Stimulated activated CD8-positive, alpha-beta memory T cell treated with anti-CD3 and anti-CD28 coated beads, Interleukin-7, amount 100 ng/mL, for 48 hours (primary cell): ENCODE results near the gene BCLAF1.
"Not testable (repeated sequence)": the region's sequence is repeated elsewhere in the genome, so short reads cannot be mapped to it uniquely, and the experiment has no call there.

Source experiments
- DNase-seq, 2 donors: peaks; one replicate each; pipeline ENCODE4 v3.0.0-alpha.2; 2020; ENCODE audit warnings: low read depth in 1 of 2; ENCODE audit errors: extremely low read depth in 1 of 2

Gene BCLAF1

DNA sequence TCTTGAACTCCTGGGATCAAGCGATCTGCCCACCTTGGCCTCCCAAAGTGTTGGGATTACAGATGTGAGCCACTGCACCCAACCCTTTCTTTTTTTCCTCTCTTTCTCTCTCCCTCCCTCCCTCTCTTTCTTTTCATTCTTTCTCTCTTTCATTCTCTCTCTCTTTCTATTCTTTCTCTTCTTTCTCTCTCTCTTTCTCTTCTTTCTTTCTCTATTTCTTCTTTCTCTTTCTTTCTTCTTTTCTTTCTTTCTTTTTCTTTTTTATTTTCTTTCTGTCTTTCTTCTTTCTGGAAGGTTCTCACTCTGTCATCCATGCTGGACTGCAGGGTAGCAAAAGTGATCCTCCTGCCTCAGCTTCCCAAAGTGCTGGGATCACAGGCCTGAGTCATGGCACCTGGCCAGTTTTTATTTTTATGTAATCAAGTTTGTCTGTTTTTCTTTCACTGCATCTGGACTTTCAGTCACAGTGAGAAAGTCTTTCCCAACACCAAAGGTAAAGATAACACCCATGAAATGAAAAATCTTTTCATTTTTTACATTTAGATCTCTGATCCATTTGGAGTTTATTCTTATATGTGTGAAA, 20.2 kb upstream of the BCLAF1 start:
- no peak for DNase-seq

- DNase-seq: no peak
Measured at GRCh38 chr6:136309171-136309570, 19.5 kb upstream of the BCLAF1 start.

GRCh38 chr6:136308469-136308868, 18.8 kb upstream of the BCLAF1 start:
- DNase-seq: not testable (repeated sequence)

- no peak for DNase-seq
Measured at GRCh38 chr6:136307351-136307750, 17.7 kb upstream of the BCLAF1 start.

DNA sequence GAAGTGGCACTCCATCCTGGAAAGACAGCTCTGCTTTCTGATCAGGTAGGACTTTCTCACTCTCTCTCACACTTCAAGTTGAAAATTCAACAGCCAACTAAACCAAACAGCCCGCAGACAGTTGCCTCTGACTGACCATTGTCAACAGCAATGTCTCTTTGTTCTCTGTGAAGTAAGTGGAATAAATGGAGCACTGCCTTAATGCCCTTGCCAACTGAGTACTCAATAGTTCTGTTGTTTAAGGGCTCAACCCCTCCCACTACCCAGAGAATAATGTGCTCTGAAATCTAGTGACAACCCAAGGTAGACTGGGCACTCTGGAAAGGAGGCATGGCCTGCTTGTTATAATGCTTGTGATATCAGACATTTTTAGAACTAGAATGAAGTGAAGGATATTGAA, 16.8 kb upstream of the BCLAF1 start:
- no peak for DNase-seq

- DNase-seq: no peak
Measured at GRCh38 chr6:136304410-136304809, 14.8 kb upstream of the BCLAF1 start.

DNA sequence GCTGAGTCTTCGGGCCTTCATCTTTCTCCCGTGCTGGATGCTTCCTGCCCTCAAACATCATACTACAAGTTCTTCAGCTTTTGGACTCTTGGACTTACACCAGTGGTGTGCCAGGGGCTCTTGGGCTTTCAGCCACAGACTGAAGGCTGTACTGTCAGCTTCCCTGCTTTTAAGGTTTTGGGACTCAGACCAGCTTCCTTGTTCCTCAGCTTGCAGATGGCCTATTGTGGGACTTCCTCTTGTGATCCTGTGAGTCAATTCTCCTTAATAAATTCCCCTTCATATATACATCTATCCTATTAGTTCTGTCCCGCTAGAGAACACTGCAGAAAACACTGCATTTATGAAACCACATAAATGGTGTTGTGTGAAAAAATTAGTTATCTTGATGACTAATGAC, 13.9 kb upstream of the BCLAF1 start:
- DNase-seq: no peak

DNA sequence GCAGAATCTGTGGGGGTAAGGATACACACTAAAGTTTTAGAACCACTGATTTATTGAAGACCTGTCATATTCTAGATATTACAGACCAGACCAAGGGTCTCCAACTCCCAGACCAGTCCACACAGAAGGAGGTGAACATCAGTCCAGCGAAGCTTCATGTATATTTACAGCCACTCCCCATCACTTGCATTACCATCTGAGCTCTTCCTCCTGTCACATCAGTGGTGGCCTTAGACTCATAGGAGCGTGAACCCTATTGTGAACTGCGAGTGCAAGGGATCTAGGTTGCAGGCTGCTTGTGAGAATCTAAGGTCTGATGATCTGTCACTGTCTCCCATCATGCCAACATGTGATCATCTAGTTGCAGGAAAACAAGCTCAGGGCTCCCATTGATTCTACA, 5.0 kb upstream of the BCLAF1 start:
- DNase-seq: no peak

DNA sequence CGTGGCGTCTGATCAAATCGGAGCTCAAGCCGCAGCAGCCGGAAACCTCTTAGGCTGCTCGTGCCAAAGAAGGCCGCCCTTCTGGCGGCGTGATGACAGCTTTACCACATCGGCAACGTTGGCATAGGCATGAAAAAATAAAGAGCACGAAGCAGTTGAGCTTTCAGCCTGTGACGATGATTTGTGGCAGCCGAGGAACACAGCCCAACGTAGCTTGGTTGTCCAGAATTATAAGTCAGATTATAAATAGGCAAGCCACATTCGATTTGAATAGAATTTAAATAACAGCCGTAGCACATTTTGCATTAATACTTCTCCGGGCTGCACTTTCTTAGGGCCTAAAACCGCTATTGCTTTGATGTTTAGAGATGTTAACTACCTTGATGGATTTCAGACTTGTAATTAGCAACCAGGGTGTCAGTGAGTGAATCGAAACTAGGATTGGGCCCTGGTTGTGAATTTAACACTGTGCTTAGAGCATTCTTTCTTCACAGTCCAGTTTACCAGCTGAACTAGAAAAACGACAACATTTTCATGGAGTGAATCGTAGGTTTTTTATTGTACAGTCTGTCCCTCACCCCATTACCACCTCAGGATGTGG, 864 bp upstream of the BCLAF1 start:
- DNase-seq: peak; percentile 57 to 69

DNA sequence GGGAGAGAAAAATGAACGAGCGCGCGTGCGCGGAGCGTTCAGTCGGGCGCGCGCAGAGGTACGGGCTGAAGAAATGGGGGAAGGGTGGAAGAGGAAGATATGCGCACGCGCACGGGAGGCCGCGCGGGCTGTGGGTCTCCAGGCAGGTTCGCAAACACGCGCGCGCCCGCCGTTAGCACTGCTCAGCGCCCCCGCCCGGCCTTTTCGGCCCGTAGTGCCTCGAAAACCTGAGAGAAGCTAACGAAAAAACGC, 393 bp downstream of the BCLAF1 start:
- peak; percentile 78 to 82 for DNase-seq

GRCh38 chr6:136288566-136289326, 900 bp downstream of the BCLAF1 start:
- peak; percentile 63 to 86 for DNase-seq

GRCh38 chr6:136284909-136285308, 4.7 kb downstream of the BCLAF1 start:
- DNase-seq: no peak

- DNase-seq: no peak
Measured at GRCh38 chr6:136282906-136283305, 6.7 kb downstream of the BCLAF1 start.

DNA sequence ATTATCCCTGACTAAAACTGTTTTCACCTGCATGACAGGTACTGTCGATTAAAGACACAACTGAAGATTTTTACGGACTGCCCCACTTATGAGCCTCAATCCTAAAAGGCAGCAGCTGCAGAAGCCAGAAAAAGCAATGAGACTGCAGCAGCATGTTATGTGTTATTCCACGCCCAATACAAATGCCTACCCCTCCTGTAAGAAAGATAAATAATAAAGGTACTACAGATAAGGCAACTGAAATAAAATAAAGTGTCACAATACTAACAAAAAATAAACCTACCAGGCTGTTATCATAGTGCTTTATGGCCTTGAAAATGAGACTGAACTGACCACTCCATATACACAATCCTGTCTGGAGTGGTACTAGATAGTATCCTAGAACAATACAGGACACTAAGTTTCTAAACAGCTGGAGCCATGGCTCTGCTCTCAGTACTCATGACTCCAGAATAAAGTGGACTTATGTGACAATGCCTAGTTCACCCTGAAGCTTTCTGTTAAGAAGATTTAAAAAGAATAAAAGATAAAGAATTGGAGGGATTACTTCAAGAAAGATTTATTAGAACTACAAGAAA, 9.5 kb downstream of the BCLAF1 start:
- no peak for DNase-seq

DNA sequence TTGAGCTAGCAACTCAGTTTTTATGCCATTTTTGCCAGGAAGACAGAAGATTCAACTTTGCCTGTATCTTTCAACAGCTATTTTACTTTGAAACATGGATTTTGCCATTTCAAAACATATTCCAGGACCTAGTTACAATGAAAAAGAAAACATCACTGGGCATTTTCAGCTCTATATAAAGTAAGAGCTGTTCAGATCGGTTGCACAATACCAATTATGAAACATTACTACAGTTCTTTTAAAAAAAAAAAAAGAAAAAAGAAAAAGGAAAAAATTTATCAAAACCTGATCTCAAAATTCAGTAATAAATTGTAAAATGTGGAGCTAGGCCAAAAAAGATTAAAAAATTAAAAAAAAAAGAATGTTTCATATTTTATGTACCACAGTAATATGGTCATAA, 15.6 kb downstream of the BCLAF1 start:
- DNase-seq: no peak

- DNase-seq: no peak
Measured at GRCh38 chr6:136265101-136265500, 24.5 kb downstream of the BCLAF1 start.

- no peak for DNase-seq
Measured at GRCh38 chr6:136262940-136263339, 26.7 kb downstream of the BCLAF1 start.

- no peak for DNase-seq
Measured at GRCh38 chr6:136254851-136255466, 34.7 kb downstream of the BCLAF1 start.

DNA sequence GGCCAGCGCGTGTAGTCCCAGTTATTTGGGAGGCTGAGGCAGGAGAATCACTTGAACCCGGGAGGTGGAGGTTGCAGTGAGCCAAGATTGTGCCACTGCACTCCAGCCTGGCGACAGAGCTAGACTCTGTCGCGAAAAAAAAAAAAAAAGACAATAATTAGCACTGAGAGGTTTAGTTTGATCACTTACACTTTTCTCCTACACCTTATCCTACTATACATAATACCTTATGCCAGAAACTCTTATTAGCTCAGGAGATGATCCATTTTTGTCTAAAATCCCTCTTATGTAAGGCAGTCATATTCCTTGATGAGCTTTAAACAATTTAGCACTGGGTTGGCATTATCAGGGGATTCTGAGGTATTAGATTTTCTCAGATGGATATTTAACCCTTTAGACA, 35.9 kb downstream of the BCLAF1 start:
- DNase-seq: no peak

- DNase-seq: no peak
Measured at GRCh38 chr6:136252441-136252840, 37.2 kb downstream of the BCLAF1 start.

DNA sequence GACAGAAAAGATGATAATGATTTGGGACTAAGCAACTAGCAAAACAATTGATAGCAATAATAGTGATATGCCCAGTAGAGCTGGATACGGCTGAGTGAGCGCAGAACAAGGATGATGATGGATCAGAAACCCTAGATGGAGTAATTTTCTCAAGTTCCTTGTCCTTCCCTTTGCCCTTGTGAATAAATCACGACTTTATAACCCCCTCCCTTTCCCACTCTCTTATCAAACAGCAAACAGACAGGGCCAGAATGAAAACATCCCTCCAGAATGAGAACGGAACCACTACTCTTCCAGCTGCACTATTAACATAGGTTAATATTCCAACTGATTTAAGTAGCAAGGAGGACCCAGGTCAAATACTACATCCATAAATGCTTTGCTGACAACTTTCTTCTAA, 38.3 kb downstream of the BCLAF1 start:
- no peak for DNase-seq

DNA sequence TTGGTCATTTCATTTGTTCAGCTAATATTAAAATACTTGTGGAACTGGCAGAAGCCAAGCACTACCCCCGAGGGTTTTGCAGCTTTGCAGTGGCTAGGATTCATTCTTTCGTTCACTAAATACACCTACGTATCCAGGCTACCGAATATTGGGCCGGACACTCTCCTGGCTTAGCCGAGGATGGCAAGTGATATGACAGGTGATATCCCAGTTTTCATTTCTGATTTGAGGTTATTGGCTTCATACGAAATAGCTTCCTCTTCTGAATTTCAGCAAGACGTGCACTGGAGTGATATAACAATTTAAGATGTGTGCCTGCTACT, 39.0 kb downstream of the BCLAF1 start:
- no peak for DNase-seq
